Ovary (tissue), 3 donors: ENCODE measurements around the gene BCL3.

Source experiments
- CTCF ChIP-seq, 3 donors: fragments of 450-650 bp in 2 of 3; fragments of 200-600 bp in 1 of 3; IDR thresholded peaks; one replicate each; pipeline versions ENCODE4 v1.5.1 to v1.8.0; 2016 to 2022; ENCODE audit warnings: antibody characterized with exemption in 3 of 3, mild to moderate bottlenecking in 1 of 3
- EP300 ChIP-seq: sonication (generic); formaldehyde crosslinking; IDR thresholded peaks from one replicate; pipeline ENCODE4 v1.6.1; 2017; ENCODE audit warnings: antibody characterized with exemption
- donor health status: DM: no; HTN: no; CAD: no.

GRCh38 chr19:44785271-44785670, 36.8 kb downstream of the BCL3 start:
- no peak for TF ChIP-seq CTCF (IDR thresholded peaks at IDR 0.05)
- TF ChIP-seq EP300, result no peak
